ENCODE results near the gene OR2F2.

GRCh38 chr7:143892527-143893300, 42.3 kb upstream of the OR2F2 start:
- TF ChIP-seq EZH2 (IDR thresholded peaks at IDR 0.05): no peak
- TF ChIP-seq POLR2AphosphoS5 (IDR thresholded peaks at IDR 0.05; ENCODE audit: borderline replicate concordance, low read depth, low read length): no peak
